Omental fat pad (tissue), 4 donors: Measurements from ENCODE around the gene GABRA1. TPM values are rescaled to one million over a fixed set of nuclear protein-coding genes. Genes with fewer than 3 reads are reported as not detected.

Source experiments
- ATAC-seq: fragments of 150-250 bp; one replicate; pipeline ENCODE4 v1.9.1; 2016; ENCODE audit warnings: mild to moderate bottlenecking, moderate library complexity; ENCODE audit not compliant: low FRiP score
- DNase-seq: peaks from one replicate; pipeline ENCODE4 v3.0.0-alpha.2; 2019; ENCODE audit warnings: low spot score
- total RNA-seq, 4 donors: library from RNA; depleted of rRNA; stranded (reverse); fragments of >200 nt; gene quantifications; one replicate each; pipeline ENCODE4 v1.1.0, GENCODE V29; 2016
- TF ChIP-seq, protein P1 (sequence below), 3 donors: fragments of 450-650 bp; IDR thresholded peaks; one replicate each; pipeline ENCODE4 v1.5.1; 2016 to 2017; ENCODE audit warnings: antibody characterized with exemption in 3 of 3, mild to moderate bottlenecking in 3 of 3, moderate library complexity in 2 of 3

Gene GABRA1
- total RNA-seq, 4 donors from 2014 or later = not detected

- TF ChIP-seq, protein P1, sequence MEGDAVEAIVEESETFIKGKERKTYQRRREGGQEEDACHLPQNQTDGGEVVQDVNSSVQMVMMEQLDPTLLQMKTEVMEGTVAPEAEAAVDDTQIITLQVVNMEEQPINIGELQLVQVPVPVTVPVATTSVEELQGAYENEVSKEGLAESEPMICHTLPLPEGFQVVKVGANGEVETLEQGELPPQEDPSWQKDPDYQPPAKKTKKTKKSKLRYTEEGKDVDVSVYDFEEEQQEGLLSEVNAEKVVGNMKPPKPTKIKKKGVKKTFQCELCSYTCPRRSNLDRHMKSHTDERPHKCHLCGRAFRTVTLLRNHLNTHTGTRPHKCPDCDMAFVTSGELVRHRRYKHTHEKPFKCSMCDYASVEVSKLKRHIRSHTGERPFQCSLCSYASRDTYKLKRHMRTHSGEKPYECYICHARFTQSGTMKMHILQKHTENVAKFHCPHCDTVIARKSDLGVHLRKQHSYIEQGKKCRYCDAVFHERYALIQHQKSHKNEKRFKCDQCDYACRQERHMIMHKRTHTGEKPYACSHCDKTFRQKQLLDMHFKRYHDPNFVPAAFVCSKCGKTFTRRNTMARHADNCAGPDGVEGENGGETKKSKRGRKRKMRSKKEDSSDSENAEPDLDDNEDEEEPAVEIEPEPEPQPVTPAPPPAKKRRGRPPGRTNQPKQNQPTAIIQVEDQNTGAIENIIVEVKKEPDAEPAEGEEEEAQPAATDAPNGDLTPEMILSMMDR (IDR thresholded peaks at IDR 0.05) = no peak
- DNase-seq = no peak
- ATAC-seq = no peak
Measured at GRCh38 chr5:161946911-161947310, 99.0 kb downstream of the GABRA1 start.

Other genes with a start within 250 kb of the GABRA1 start
- not detected for gene GABRA6, start 162.4 kb upstream of the GABRA1 start, total RNA-seq
- not detected for gene GABRG2, start 219.7 kb downstream of the GABRA1 start, total RNA-seq